AML-193 (cell line): ENCODE data around the gene CACYBP.

Experiments
- DNase-seq, 2 experiments: peaks; one replicate each; lab custom pipeline; 2025; lab: John Stamatoyannopoulos, UW

Gene CACYBP, protein sequence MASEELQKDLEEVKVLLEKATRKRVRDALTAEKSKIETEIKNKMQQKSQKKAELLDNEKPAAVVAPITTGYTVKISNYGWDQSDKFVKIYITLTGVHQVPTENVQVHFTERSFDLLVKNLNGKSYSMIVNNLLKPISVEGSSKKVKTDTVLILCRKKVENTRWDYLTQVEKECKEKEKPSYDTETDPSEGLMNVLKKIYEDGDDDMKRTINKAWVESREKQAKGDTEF

DNA sequence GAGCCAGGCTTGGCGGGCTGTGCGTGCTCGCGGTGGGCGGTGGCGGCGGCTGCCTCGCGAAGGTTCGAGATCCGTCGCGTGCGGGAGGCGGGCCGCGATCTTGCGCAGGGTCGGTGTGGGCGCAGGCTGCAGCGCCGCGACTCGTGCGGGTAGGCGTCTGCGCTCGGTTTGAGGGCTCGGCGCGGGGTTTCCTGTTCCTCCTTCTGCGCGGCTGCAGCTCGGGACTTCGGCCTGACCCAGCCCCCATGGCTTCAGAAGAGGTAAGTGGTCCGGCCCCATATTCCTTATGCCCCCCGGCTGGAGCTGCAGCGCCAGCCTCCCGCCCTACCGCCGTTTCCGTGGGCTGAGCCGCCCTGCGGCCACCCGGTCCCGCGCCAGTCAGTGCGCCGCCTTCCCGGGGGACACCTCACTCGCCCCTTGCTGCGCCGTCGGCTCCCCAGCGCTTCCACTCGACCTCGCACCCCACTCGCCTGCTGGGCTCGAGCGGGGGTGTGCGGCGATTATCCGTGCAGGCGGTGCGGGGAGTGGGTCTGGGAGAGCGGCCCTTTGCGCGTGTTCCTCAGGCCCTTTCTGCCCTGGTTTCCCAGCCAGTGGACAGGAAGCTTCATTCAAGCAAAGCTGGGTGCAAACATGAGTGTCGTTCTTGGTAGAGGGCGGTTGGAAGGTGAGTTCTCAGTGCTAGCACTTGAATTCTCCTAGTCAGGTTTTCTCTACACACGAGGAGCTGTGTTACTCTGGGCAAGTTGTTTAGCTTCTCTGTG is at the start of gene CACYBP:
CACYBP (plus strand) TSS at position 12 of the 761 bp plus-strand sequence; CDS start at position 246, 234 bp downstream.
- DNase-seq, result peak; percentile 16 to 17

- no peak for DNase-seq
Measured at GRCh38 chr1:174953285-174954072, 46.3 kb upstream of the CACYBP start.

DNA sequence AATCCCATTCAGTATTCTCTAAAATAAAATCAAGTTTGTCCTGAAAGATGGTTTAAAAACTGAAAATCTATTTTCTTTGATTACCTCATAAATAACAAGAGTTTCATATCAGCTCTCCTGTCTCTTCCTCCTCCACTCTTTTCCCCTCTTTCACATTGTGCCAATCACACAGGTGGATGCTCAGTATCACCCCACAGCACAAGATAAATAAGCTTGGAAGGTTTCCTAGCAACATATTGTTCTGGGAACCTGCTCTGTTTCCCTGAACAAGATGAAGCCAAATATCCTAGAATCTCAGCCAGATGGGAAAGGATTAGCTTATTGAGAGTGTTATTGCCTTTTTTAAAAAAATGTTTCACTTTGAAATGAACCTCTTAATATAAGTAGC is 45.7 kb upstream of the CACYBP start:
- no peak for DNase-seq

DNA sequence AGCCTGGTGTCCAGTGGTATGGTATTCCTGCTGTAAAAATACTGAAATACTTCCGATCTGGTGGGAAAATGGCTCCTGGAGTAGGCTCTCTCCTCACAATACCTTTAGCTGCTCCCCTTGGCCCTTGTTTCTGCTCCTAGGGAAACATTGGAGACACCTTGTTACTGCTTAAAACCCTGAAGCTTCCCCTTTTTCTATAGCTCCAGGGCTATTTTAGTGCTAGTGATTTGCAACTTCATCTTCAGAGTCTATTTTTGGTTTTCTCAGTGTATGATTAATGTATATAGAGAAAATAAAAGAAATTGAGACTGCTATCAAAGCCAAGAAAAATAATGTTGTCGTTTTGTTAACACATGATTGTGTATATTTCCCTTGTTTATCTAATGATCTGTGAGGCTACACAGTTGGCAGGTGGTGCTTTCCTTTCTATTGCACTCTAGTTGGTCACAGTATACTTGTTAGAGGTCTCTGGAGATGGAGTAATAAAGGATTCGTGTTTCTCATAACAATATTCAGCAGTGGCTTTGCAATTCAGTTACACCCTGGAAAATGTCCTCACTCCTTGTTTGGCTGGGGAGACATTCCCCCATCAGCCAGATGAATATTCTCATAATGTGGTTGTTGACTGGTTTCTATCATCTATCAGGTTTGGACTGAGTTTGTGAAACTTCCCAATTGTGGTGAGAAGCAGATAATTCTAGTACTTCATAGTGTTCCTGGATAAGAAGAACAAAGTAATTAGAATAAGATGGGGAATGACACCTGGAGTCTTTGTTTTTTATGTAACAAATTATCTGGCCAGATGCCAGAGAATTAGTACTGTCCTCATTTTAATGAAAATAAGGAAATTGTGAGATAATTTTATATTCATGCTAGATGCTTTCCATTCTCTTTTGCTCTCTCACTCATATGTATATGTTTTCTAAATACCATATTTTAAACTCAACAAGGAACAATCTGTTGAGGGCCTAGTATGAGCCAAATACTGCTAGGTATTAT is 44.8 kb upstream of the CACYBP start:
- DNase-seq, result peak; percentile 58 to 69

DNA sequence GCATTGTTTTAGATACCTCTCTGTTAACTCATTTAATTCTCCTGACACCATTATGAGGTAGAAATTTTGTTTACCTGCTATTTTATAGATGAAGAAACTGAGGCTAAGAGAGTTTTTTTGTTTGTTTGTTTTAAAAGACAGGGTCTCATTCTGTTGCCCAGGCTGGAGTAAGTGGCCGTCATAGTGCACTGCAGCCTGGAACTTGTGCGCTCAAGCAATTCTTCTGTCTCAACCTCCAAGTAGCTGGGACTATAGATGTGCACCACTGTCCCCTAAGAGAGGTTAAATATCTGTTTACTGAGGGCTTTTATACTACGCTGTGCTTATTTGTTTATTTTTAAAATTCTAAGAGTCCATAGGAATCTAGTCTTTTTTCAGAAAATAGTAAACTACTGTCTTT is 43.7 kb upstream of the CACYBP start:
- no peak for DNase-seq

- DNase-seq, result no peak
Measured at GRCh38 chr1:174956976-174957375, 42.8 kb upstream of the CACYBP start.

GRCh38 chr1:174957829-174958228 is 41.9 kb upstream of the CACYBP start:
- DNase-seq, result no peak

GRCh38 chr1:174958396-174958795 is 41.4 kb upstream of the CACYBP start:
- DNase-seq, result no peak

GRCh38 chr1:174960362-174960761 is 39.4 kb upstream of the CACYBP start:
- no peak for DNase-seq

DNA sequence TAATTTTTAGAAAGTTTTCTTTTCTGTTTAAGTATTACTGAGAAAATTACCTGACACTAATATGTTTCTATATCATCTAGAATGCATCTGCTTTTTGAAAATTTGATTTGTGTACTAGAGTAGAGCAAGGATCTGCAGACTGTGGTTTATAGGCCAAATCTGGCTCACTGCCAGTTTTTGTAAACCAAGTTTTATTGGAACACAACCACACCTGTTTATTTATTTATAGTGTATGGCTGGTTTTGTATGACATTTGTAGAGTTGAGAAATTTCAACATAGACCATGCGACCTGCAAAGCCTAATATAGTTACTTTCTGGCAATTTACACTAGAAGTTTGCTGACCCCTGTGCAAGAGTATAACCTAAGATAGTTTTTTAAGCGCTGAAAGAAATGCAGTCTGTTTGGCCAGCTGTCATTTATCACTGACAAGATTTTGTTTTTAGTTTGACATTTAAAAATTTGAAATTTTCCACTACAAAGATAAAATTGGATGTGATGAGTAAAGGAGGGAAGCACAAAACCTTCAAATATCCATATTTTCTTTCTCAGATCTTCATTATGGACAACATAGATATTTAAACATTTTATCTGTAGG is 36.1 kb upstream of the CACYBP start:
- no peak for DNase-seq

GRCh38 chr1:174964261-174964971 is 35.3 kb upstream of the CACYBP start:
- peak; percentile 79 to 88 for DNase-seq

DNA sequence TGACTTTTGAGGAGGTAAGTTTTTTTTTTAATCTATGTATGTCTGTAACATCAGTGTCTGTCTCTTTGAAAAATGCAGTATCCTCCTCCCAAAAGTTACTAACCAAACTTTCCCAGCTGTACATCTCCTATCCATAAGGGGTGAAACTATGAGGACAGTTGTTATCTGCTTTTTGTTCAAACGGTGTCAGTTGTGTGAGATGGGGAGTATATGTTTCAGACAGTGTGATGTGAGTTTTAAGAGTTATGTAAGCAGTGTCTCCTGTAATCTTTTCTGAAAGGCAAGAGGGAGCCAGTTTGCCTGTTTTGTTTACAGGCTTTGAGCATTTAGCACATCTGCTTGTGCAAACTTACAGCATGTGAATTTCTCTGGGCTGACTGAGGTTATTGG is 34.8 kb upstream of the CACYBP start:
- DNase-seq, result no peak

GRCh38 chr1:174965362-174966007 is 34.3 kb upstream of the CACYBP start:
- no peak for DNase-seq

DNA sequence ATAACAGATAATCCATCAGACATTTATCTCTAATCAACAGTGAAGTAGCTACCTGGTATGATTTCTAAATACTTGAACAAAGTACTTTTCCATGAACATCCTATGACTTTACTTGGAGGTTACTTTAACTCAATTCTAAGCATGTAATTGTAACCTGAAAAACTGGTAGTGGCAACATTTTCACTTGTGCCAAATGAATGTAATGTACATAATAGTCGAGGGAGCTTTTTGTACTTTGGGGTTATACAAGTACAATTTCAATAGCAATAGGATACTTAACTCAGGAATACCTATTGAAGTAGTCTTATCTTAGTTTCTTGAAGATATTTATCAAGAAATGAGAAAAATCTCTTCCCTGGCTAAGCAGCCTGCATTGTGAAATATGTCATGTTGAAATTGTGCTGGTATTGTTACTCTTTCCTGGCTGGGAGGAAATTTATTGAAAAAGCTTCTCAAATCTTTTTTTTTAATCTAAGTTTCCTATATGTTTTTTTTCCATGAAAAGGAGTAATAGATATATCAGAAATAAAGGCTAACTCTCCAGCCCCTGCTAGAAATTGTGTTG is 33.7 kb upstream of the CACYBP start:
- DNase-seq, result peak in 1 of 2 experiments; percentile 6

DNA sequence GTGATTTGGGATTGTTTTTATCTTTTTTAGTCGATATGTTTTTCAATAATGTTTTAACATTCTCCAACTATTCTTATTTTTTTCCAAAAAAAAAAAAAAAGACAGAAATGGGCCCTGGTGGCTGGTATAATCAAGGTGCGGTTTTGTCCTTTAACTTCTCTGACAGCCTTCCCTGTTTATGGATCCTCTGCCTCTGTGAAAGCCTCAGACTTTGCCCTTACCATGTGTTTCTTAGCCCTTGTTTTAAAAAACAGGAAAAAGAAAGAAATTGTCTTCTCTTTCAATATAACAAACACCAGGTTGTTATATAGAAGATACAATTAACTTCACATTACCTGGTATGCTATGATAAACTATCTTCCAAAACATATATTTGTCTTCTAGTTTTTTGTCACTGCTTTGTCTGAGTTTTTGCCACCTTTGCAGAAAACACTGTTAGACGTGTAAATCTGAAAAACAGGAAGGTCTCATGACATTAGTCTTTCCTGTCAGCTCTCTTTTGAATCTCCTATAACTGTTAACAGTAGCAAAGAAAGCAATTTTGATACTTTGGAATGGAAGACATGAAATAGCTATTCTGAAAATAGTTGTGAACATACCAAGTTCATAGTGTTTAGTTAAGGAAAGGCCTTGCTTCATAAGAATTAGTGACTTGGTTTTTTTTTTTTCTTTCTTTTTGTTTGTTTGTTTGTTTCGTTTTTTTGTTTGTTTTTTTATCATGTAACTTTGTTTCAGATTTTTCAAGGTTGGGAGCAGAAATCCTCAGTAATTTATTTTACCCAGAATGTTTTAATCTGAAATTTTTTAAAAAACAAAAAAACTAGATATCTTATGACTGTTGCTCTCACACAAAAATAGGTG is 31.7 kb upstream of the CACYBP start:
- DNase-seq, result peak in 1 of 2 experiments; percentile 5

GRCh38 chr1:174968750-174969244 is 30.9 kb upstream of the CACYBP start:
- DNase-seq, result peak; percentile 8

DNA sequence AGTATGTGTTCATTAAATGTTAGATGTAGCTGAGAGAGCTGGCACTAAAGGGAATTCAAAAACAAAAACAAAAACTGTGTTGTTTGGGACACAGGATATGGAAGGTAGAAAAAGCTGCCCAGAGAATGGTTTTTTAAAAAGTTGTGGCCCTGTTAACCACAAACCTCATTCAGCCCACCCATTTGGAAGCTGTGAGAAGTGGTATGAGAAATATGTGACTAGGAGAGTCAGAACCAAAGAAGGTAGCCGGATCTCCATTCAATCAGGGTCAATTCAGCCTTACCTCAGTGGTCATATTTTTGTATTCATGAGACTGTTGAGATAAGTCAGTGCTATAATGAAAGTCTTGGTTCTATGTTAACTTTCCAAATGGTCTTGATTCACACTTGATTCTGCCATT is 29.8 kb upstream of the CACYBP start:
- no peak for DNase-seq

GRCh38 chr1:174971466-174971865 is 28.3 kb upstream of the CACYBP start:
- no peak for DNase-seq
